Fibroblast of villous mesenchyme (primary cell): ENCODE data around the gene CTDSPL. TPM values are rescaled to one million over a fixed set of nuclear protein-coding genes. Genes with fewer than 3 reads are reported as not detected.
"Not testable (repeated sequence)": the region's sequence is repeated elsewhere in the genome, so short reads cannot be mapped to it uniquely, and the experiment has no call there.

Source experiments
- DNase-seq: peaks from one replicate; pipeline ENCODE4 v3.0.0-alpha.2; 2010; ENCODE audit warnings: low read depth
- H3K4me3 ChIP-seq: 2 replicates; pipeline ENCODE4 v1.5.1; 2011; ENCODE audit warnings: low read depth, mild to moderate bottlenecking, low read length
- total RNA-seq: library from RNA; depleted of rRNA; stranded (reverse); fragments of >200 nt; gene quantifications from 2 replicates; pipeline ENCODE4 v1.2.3, GENCODE V29; 2012
- TF ChIP-seq, protein P1 (sequence below): IDR thresholded peaks from 2 replicates; pipeline ENCODE4 v1.5.1; 2012; ENCODE audit warnings: low read depth, mild to moderate bottlenecking, low read length; ENCODE audit not compliant: insufficient read depth

The CTDSPL gene
- total RNA-seq, 1 donor: 61.7 TPM

DNA sequence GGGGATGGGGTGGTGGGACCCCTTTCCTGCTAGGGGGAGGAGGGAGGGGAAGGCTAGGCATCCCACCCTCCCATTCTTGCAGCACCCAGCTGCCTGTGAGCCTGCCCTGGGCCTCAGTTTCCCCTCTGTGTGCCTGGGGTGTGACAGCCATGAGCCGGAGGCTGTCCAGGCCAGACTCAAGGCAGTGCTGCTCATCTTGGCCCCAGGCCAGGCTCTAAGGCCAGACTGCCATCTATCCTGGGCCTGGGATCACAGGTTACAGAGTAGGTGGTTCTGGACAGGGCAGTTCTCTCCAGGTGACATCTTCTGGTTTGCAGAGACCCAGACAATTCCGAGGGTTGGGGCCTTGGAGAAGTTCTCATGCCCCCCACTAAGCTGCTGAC is 125.6 kb downstream of the CTDSPL start:
- TF ChIP-seq, protein P1, sequence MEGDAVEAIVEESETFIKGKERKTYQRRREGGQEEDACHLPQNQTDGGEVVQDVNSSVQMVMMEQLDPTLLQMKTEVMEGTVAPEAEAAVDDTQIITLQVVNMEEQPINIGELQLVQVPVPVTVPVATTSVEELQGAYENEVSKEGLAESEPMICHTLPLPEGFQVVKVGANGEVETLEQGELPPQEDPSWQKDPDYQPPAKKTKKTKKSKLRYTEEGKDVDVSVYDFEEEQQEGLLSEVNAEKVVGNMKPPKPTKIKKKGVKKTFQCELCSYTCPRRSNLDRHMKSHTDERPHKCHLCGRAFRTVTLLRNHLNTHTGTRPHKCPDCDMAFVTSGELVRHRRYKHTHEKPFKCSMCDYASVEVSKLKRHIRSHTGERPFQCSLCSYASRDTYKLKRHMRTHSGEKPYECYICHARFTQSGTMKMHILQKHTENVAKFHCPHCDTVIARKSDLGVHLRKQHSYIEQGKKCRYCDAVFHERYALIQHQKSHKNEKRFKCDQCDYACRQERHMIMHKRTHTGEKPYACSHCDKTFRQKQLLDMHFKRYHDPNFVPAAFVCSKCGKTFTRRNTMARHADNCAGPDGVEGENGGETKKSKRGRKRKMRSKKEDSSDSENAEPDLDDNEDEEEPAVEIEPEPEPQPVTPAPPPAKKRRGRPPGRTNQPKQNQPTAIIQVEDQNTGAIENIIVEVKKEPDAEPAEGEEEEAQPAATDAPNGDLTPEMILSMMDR: no peak
- no peak overlapping the region for H3K4me3 ChIP-seq
- DNase-seq: no peak

DNA sequence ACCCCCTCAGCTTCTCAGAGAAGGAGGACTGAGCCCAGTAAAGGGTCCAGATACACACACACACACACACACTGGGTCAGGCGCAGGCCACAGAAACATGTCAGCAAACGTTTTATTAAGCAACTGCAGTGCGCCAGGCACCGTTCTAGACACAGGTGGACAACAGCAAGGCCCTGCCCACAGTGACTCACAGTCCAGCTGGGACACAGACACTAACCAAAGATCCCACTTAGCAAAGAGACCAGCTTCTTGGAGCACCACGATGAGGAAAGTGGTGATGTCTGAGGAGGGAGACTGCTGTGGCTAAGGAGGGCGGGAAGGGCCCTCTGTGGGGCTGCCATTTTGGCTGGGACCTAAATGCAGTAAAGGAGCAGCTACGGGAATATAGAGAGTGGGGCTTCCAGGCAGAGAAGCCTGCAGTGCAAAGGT is 126.1 kb downstream of the CTDSPL start:
- H3K4me3 ChIP-seq: no peak overlapping the region
- peak; percentile 17 for DNase-seq
- TF ChIP-seq, protein P1: no peak

DNA sequence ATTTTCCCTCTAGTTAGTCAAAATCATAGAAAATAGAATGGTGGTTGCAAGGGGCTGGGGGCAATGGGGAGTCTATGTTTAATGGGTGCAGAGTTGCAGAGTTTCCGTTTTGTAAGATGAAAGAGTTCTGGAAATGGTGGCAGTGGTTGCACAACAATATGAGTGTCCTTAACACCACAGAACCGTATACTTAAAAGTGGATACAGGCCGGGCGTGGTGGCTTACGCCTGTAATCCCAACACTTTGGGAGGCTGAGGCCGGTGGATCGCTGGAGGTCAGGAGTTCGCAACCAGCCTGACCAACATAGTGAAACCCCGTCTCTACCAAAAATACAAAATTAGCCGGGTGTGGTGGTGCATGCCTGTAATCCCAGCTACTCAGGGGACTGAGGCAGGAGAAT is 126.7 kb downstream of the CTDSPL start:
- DNase-seq, H3K4me3 ChIP-seq: not testable (repeated sequence)

DNA sequence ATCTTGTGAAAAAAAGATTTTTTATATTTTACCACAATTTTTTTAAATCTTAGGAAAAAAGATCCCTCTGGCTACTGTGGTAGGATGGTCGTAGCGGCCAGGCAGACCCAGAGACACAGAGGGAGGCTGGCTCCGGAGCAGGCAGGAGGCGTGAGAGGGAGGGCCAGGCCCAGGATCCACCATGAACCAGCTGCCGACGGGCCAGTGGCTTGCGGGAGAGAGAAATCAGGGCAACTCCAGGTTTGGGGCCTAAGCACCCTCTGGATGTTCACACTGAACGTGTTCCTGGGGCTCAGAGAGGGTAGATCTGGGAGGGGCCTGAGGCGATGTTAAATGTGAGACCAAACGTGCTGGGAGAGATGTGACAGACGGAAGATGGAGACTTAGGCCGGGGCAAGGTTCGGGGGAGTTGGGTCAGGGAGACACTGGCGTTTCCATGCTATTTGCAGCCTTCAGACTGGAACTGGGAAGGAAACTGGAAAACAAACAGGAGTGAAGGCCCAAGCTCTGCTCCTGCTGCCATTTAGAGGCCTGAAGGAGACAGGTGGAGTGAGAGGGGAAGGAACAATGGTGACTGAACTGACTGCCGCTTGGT is 127.3 kb downstream of the CTDSPL start:
- H3K4me3 ChIP-seq: no peak overlapping the region
- no peak for DNase-seq
- TF ChIP-seq, protein P1: no peak

DNA sequence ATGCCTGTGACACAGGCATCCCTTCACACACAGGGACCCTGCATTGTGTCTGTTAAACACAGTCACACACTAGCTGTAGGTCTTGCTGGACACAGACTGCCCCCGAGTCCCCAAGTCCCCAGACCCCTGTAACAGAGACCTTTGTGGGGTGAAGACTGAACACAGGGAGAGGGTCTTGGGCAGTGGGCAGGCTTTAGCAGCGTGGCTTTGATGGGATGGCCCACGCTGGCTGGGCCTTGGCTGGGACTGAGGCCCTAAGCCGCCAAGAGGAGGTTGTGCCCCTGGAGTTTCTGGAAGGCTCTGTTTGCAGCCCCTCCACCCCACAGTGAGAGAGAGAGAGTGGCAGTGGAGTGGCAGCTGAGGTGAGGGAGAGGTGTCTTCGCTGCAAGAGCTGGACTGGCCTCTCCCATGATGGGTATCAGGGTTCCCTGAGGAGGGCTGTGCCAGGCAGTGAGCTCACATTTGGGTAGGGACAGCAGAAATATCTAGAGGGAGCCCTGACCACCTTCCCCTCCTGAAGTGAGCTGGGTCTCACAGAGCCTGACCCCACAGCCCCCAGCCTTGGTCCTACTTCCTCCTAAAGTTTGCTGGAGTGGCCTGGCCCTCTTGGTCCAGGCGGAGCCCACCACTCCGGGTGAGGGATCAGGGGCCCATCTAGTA is 128.3 kb downstream of the CTDSPL start:
- TF ChIP-seq, protein P1: no peak
- DNase-seq: no peak
- no peak overlapping the region for H3K4me3 ChIP-seq

DNA sequence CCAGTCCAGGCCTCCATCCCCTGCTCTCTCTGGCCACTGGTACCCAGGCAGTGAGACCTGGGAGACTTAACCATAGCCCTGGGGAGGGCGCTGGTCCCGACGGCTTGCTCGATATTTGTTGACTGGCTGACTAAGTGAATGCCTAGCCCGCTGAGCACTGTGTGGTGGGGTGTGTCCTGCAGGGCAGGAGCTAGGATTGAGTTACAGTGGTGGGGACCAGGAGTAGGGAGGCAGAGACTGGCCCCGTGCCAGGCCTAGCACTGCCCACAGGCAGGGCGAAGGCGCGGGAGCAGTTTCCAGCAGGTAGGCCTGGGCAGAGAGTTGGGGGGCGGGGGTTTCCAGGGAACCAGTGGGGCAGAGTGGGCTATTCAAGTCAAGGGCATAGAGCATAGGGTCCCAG is 128.8 kb downstream of the CTDSPL start, which contains the start of gene VILL:
TSS of gene VILL (plus strand) at position 260 of the 400 bp plus-strand sequence. CDS start 2,887 bp downstream, outside the sequence.
- H3K4me3 ChIP-seq: no peak within 1 kb of the TSS
- no peak for DNase-seq
- TF ChIP-seq, protein P1: no peak

DNA sequence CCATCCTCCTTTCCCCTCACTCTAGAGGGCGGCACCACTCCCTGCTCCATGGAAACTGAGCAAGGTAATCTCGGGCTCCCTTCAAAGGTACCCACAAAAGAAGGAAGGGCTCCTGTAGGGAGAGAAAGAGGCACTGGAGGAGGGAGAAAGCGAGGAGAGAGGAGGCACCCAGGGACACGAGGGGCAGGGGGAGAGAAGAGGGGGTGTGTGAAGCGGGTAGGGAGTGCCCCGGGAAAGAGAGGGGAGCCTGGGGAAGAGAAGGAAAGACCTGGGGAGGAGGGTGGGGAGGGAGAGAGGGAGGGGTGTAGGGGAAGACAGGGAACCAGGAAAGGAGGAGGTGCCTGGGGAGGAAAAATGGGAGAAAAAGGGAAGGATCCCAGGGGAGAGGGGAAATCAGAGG is 129.4 kb downstream of the CTDSPL start:
- TF ChIP-seq, protein P1: no peak
- no peak overlapping the region for H3K4me3 ChIP-seq
- no peak for DNase-seq
